ENCODE results near the gene GVQW3.

Gene GVQW3

DNA sequence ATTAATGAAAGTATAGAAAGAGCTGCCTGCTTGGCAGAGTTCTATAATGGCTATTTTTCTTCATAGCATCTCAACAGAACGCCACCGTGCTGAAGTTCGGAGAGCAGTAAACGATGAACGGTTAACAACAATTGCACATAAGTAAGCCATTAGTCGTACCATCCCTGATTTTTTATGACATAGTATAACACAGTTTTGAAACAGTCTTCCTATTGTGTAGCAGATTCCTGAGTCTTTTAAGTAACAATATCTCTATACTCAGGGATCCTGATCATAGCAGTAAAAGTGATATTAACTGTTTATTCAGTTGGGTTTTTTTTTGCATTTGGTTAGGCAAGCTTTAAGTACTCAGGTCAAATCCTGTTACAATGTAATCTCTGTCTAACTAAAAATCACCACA is 72.1 kb downstream of the GVQW3 start:
- H3K36me3 ChIP-seq (ENCODE audit: insufficient read depth, low read length): peaks cover 26% of the 10 kb centered on the region
- no peak overlapping the region for H3K27ac ChIP-seq (ENCODE audit: low read depth, low read length)
- H3K27me3 ChIP-seq (ENCODE audit: control insufficient read depth in 1 of 2, insufficient read depth in 2 of 2, low read length in 2 of 2): no peaks in the 10 kb centered on the region
- no peaks in the 10 kb centered on the region for H3K4me1 ChIP-seq (ENCODE audit: insufficient read depth, low read length)
- no peak overlapping the region for H3K4me3 ChIP-seq (ENCODE audit: low read depth in 1 of 2, low read length in 2 of 2)
- H3K9ac ChIP-seq (ENCODE audit: low read length): no peak overlapping the region
- no peaks in the 10 kb centered on the region for H3K9me3 ChIP-seq (ENCODE audit: low read length)

DNA sequence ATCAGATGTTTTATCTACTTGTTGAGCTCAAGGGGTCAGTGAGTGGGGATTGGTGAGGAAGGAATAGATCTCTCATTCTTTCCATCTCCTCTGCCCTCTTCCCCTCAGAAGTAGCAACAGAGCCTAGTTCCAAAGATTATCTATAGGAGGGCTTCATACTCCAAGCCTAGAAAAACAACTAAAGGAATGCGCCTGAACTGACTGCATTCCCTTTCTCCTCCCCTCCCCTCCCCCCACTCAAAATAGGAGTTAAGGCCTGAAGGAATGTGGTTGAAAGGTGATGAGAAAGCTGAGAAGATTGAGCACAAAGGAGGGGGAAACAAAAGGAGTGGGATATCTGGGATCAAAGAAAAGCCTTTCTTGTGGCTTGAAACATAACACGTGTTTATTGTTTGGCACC is 74.2 kb downstream of the GVQW3 start:
- H3K4me1 ChIP-seq (ENCODE audit: insufficient read depth, low read length): no peaks in the 10 kb centered on the region
- H3K4me3 ChIP-seq (ENCODE audit: low read depth in 1 of 2, low read length in 2 of 2): no peak overlapping the region
- H3K27ac ChIP-seq (ENCODE audit: low read depth, low read length): no peak overlapping the region
- H3K9ac ChIP-seq (ENCODE audit: low read length): no peak overlapping the region
- H3K36me3 ChIP-seq (ENCODE audit: insufficient read depth, low read length): peaks cover 34% of the 10 kb centered on the region
- no peaks in the 10 kb centered on the region for H3K27me3 ChIP-seq (ENCODE audit: control insufficient read depth in 1 of 2, insufficient read depth in 2 of 2, low read length in 2 of 2)
- no peaks in the 10 kb centered on the region for H3K9me3 ChIP-seq (ENCODE audit: low read length)

DNA sequence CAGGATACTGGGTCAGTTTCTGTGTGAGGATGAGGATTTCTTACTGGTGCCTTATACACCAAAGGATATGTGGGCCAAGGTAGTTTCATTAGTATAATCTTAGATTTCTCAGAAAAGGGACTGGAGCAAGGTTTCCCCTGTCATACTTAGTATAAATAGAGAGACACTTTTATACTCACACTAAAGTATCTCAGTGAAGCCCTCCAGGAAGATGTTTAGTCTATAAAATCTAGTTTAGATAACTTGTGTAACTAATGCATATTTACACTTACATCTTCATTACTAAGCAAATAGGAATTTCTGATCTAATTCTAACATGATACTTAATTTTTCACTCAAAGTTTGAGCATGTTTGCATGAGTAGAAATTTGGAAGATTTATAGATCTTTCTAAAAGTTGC is 74.8 kb downstream of the GVQW3 start:
- Histone ChIP-seq H3K27ac (ENCODE audit: low read depth, low read length) (no peak overlapping the region), H3K27me3 (ENCODE audit: control insufficient read depth in 1 of 2, insufficient read depth in 2 of 2, low read length in 2 of 2) (no peaks in the 10 kb centered on the region), H3K4me3 (ENCODE audit: low read depth in 1 of 2, low read length in 2 of 2) (no peak overlapping the region), H3K36me3 (ENCODE audit: insufficient read depth, low read length) (peaks cover 34% of the 10 kb centered on the region), H3K9me3 (ENCODE audit: low read length) (no peaks in the 10 kb centered on the region), H3K9ac (ENCODE audit: low read length) (no peak overlapping the region), H3K4me1 (ENCODE audit: insufficient read depth, low read length) (no peaks in the 10 kb centered on the region)

DNA sequence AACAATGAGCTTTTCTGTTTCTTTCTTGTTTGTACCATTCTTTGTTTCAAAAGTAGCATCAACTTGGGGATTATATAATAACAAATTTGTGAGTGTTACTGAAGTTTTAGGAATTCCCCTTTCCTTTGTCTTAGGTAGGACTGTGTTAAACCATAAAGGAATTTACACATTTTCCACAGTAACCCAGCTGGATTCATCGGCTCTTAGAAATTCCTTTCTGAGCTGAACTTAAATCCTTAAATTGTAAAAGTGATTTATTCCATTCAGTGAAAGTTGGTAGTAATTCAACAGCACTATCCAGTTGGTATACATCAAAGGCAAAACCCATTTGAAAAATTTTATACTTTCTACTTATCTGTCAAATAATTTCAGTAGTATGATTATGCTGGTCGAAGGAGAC is 75.4 kb downstream of the GVQW3 start:
- H3K36me3 ChIP-seq (ENCODE audit: insufficient read depth, low read length): peaks cover 34% of the 10 kb centered on the region
- no peak overlapping the region for H3K27ac ChIP-seq (ENCODE audit: low read depth, low read length)
- H3K4me1 ChIP-seq (ENCODE audit: insufficient read depth, low read length): no peaks in the 10 kb centered on the region
- H3K27me3 ChIP-seq (ENCODE audit: control insufficient read depth in 1 of 2, insufficient read depth in 2 of 2, low read length in 2 of 2): no peaks in the 10 kb centered on the region
- H3K9ac ChIP-seq (ENCODE audit: low read length): no peak overlapping the region
- no peak overlapping the region for H3K4me3 ChIP-seq (ENCODE audit: low read depth in 1 of 2, low read length in 2 of 2)
- no peaks in the 10 kb centered on the region for H3K9me3 ChIP-seq (ENCODE audit: low read length)
